Esophagus muscularis mucosa (tissue), 4 donors: ENCODE results near the gene SMIM26. TPM values are rescaled to one million over a fixed set of nuclear protein-coding genes. Genes with fewer than 3 reads are reported as not detected.

Experiments used
- DNase-seq: peaks from one replicate; pipeline ENCODE4 v3.0.0-alpha.2; 2017; ENCODE audit errors: extremely low spot score
- H3K27ac ChIP-seq, 4 donors: fragments of 200-600 bp; sonication (generic); replicated peaks in 1 of 4; 1 replicate in 3 of 4; 2 replicates in 1 of 4; pipeline ENCODE4 v1.5.1; 2016 to 2019; ENCODE audit warnings: mild to moderate bottlenecking in 1 of 4
- H3K27me3 ChIP-seq, 4 donors: fragments of 200-600 bp; sonication (generic); one replicate each; pipeline versions ENCODE4 v1.5.1 to v1.6.0; 2016 to 2019
- H3K36me3 ChIP-seq, 4 donors: fragments of 200-600 bp; sonication (generic); one replicate each; pipeline ENCODE4 v1.5.1; 2016 to 2019
- H3K4me1 ChIP-seq, 4 donors: fragments of 200-600 bp; sonication (generic); one replicate each; pipeline ENCODE4 v1.5.1; 2016 to 2019
- H3K4me3 ChIP-seq, 4 donors: fragments of 200-600 bp; sonication (generic); 1 replicate in 2 of 4; 2 replicates in 2 of 4; pipeline ENCODE4 v1.5.1; 2016 to 2019; ENCODE audit warnings: mild to moderate bottlenecking in 4 of 4, moderate library complexity in 1 of 4
- H3K9me3 ChIP-seq, 4 donors: fragments of 200-600 bp; sonication (generic); 1 replicate in 3 of 4; 2 replicates in 1 of 4; pipeline ENCODE4 v1.5.1; 2016 to 2019
- EP300 ChIP-seq: sonication (generic); formaldehyde crosslinking; IDR thresholded peaks from one replicate; pipeline ENCODE4 v1.6.1; 2017; ENCODE audit warnings: antibody characterized with exemption
- POLR2A ChIP-seq: fragments of 450-650 bp; IDR thresholded peaks from one replicate; pipeline ENCODE4 v1.6.1; 2017; ENCODE audit warnings: antibody characterized with exemption, moderate library complexity, mild to moderate bottlenecking, low read depth
- POLR2AphosphoS5 ChIP-seq, 2 donors: sonication (generic); formaldehyde crosslinking; IDR thresholded peaks; one replicate each; pipeline ENCODE4 v1.6.1; 2017; ENCODE audit warnings: antibody characterized with exemption in 2 of 2
- WGBS: methylation state at CpG from one replicate; pipeline ENCODE4 v1.1.5; 2018; 5-methylcytosine and 5-hydroxymethylcytosine counted together
- intact Hi-C: fragments of 100-400 bp; cut with DNase I; formaldehyde crosslinking; loops from one replicate; pipeline ENCODE4 v1.15.1; 2023
- total RNA-seq, 4 donors: library from RNA; depleted of rRNA; stranded (reverse); fragments of >200 nt; gene quantifications; one replicate each; pipeline versions ENCODE4 v1.1.0 to v1.2.1, GENCODE V29; 2016
- TF ChIP-seq, protein P1 (sequence below), 3 experiments: fragments of 200-600 bp in 2 of 3; fragments of 450-650 bp in 1 of 3; sonication (generic) in 2 of 3; IDR thresholded peaks; one replicate each; pipeline ENCODE4 v1.5.1; 2017 to 2019; ENCODE audit warnings: antibody characterized with exemption in 3 of 3, mild to moderate bottlenecking in 2 of 3, moderate library complexity in 1 of 3

The SMIM26 gene
- total RNA-seq, 4 donors from 2014 or later = 74.4 to 165 (median 121) TPM

DNA sequence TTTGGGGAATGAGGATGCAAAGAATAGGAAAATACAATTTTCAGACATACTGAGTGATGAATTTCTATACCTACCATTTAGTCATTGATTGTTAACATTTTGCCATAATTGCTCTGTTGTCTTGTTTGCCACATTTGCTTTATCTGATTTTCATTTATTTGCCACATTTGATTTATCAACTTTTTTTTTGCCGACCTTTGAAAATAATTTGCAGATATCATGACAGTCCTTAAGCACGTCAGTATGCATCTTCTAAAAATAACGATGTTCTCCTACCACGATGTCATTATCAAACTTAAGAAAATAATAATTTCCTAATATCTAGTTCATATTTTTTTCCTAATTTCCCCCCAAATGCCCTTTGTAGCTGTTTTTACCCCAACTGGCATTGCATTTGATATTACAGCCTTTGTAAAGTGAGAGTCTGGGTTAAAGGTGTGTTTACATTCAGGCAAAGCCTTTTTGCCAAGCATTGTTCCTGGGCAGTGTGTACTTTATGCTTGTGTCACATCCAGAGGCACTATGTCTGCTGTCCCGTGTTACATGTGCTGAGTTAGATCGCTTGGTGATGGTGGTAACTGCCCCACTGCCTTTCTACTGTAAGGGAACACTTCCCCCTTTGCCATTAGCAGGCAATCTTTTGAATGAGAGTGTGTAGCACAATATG lies 33.1 kb upstream of the SMIM26 start:
- TF ChIP-seq, protein P1, sequence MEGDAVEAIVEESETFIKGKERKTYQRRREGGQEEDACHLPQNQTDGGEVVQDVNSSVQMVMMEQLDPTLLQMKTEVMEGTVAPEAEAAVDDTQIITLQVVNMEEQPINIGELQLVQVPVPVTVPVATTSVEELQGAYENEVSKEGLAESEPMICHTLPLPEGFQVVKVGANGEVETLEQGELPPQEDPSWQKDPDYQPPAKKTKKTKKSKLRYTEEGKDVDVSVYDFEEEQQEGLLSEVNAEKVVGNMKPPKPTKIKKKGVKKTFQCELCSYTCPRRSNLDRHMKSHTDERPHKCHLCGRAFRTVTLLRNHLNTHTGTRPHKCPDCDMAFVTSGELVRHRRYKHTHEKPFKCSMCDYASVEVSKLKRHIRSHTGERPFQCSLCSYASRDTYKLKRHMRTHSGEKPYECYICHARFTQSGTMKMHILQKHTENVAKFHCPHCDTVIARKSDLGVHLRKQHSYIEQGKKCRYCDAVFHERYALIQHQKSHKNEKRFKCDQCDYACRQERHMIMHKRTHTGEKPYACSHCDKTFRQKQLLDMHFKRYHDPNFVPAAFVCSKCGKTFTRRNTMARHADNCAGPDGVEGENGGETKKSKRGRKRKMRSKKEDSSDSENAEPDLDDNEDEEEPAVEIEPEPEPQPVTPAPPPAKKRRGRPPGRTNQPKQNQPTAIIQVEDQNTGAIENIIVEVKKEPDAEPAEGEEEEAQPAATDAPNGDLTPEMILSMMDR (IDR thresholded peaks at IDR 0.05) = no peak
- TF ChIP-seq POLR2A = no peak
- no peak for TF ChIP-seq EP300
- TF ChIP-seq POLR2AphosphoS5 (IDR thresholded peaks at IDR 0.05) = no peak
- H3K4me1 ChIP-seq = no peaks in the 10 kb centered on the region
- WGBS = 84% methylated on average over 6 of the region's 6 CpGs
- H3K9me3 ChIP-seq = no peaks in the 10 kb centered on the region
- H3K27ac ChIP-seq = no peak overlapping the region
- no peak overlapping the region for H3K4me3 ChIP-seq
- intact Hi-C loops = no loop called here
- H3K36me3 ChIP-seq = peaks cover 32 to 98% (median 86%) of the 10 kb centered on the region in 4 donors
- DNase-seq = no peak
- no peaks in the 10 kb centered on the region for H3K27me3 ChIP-seq

GRCh38 chr20:18537651-18538050 lies 29.6 kb upstream of the SMIM26 start:
- 89% methylated on average over 2 of the region's 2 CpGs for WGBS

DNA sequence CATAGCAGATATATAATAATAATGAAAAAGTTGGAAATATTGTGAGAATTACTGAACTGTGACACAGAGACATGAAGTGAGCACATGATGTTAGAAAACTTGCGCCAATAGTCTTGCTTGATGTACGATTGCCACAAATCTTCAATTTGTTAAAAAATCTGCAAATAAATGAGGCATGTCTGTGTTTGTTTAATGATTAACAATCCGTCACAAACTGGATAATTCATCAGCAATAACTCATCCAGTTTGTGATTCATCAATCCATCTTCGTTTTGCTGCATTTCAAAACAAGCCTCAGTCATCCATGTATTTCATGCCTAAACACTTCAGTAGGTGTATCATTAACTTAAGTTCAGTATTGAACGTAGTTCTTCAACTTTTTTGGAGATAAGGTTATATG lies 25.5 kb upstream of the SMIM26 start:
- WGBS = 89% methylated on average over 5 of the region's 5 CpGs
- peaks cover 37 to 94% (median 80%) of the 10 kb centered on the region in 4 donors for H3K36me3 ChIP-seq
- H3K4me1 ChIP-seq = no peaks in the 10 kb centered on the region
- no peaks in the 10 kb centered on the region for H3K27me3 ChIP-seq
- DNase-seq = no peak
- no peak for TF ChIP-seq POLR2A
- TF ChIP-seq EP300 = no peak
- TF ChIP-seq POLR2AphosphoS5 (IDR thresholded peaks at IDR 0.05) = no peak
- TF ChIP-seq, protein P1 (IDR thresholded peaks at IDR 0.05) = no peak
- H3K4me3 ChIP-seq = no peak overlapping the region
- H3K27ac ChIP-seq = no peak overlapping the region
- intact Hi-C loops = no loop called here
- no peaks in the 10 kb centered on the region for H3K9me3 ChIP-seq

More at GRCh38 chr20:18537651-18538050, 29.6 kb upstream of the SMIM26 start:
- Histone ChIP-seq H3K9me3 (no peaks in the 10 kb centered on the region), H3K27ac (no peak overlapping the region), H3K4me1 (no peaks in the 10 kb centered on the region), H3K36me3 (peaks cover 26 to 95% (median 86%) of the 10 kb centered on the region in 4 donors), H3K4me3 (no peak overlapping the region), H3K27me3 (no peaks in the 10 kb centered on the region)
- intact Hi-C loops = no loop called here
- no peak for DNase-seq
- TF ChIP-seq, protein P1 (IDR thresholded peaks at IDR 0.05) = no peak
- TF ChIP-seq EP300 = no peak
- TF ChIP-seq POLR2AphosphoS5 (IDR thresholded peaks at IDR 0.05) = no peak
- no peak for TF ChIP-seq POLR2A

DNA sequence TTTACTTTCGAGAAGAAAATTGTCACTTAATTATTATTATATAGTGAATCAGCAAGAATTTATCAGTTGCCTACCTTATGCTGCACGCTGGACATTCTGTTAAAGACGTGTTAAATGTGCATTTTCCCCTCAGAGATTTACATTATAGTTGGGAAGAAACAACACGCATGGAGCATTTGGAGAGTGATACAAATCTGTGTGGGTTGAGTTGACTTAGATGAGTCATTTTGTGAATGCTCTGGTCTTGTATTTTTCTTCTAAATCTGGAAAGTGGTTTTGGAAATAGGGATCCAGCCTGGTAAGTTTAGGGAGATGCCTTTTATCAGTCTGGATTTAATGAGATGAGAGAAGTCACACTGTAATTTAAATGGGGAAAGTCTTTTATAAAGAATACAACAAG lies 24.0 kb upstream of the SMIM26 start:
- TF ChIP-seq, protein P1 (IDR thresholded peaks at IDR 0.05) = no peak
- no peak for TF ChIP-seq POLR2A
- TF ChIP-seq POLR2AphosphoS5 (IDR thresholded peaks at IDR 0.05) = no peak
- no peak for TF ChIP-seq EP300
- DNase-seq = no peak
- WGBS = 90% methylated on average over 4 of the region's 4 CpGs
- no peak overlapping the region for H3K4me3 ChIP-seq
- no peaks in the 10 kb centered on the region for H3K27me3 ChIP-seq
- H3K4me1 ChIP-seq = no peaks in the 10 kb centered on the region
- intact Hi-C loops = no loop called here
- no peaks in the 10 kb centered on the region for H3K9me3 ChIP-seq
- no peak overlapping the region for H3K27ac ChIP-seq
- H3K36me3 ChIP-seq = peaks cover 44 to 97% (median 84%) of the 10 kb centered on the region in 4 donors

- TF ChIP-seq POLR2A (no peak), EP300 (no peak), POLR2AphosphoS5 (IDR thresholded peaks at IDR 0.05) (no peak)
- TF ChIP-seq, protein P1 (IDR thresholded peaks at IDR 0.05) = no peak
- Histone ChIP-seq H3K27ac (no peak overlapping the region), H3K36me3 (peaks cover 51 to 99% (median 88%) of the 10 kb centered on the region in 4 donors), H3K4me1 (no peaks in the 10 kb centered on the region), H3K4me3 (no peak overlapping the region), H3K27me3 (no peaks in the 10 kb centered on the region), H3K9me3 (no peaks in the 10 kb centered on the region)
- intact Hi-C loops = no loop called here
- DNase-seq = no peak
- WGBS = 86% methylated on average over 7 of the region's 7 CpGs
These were observed 23.3 kb upstream of the SMIM26 start for GRCh38 chr20:18543932-18544331.
